ENCODE results near the gene ASPSCR1. TPM values are rescaled to one million over a fixed set of nuclear protein-coding genes. Genes with fewer than 3 reads are reported as not detected.
A peak's percentile ranks its signal among the peaks of the same experiment; 100 is the strongest.

ASPSCR1 gene
- total RNA-seq, 2 donors from 2014 or later = 38.1 to 40.1 TPM

DNA sequence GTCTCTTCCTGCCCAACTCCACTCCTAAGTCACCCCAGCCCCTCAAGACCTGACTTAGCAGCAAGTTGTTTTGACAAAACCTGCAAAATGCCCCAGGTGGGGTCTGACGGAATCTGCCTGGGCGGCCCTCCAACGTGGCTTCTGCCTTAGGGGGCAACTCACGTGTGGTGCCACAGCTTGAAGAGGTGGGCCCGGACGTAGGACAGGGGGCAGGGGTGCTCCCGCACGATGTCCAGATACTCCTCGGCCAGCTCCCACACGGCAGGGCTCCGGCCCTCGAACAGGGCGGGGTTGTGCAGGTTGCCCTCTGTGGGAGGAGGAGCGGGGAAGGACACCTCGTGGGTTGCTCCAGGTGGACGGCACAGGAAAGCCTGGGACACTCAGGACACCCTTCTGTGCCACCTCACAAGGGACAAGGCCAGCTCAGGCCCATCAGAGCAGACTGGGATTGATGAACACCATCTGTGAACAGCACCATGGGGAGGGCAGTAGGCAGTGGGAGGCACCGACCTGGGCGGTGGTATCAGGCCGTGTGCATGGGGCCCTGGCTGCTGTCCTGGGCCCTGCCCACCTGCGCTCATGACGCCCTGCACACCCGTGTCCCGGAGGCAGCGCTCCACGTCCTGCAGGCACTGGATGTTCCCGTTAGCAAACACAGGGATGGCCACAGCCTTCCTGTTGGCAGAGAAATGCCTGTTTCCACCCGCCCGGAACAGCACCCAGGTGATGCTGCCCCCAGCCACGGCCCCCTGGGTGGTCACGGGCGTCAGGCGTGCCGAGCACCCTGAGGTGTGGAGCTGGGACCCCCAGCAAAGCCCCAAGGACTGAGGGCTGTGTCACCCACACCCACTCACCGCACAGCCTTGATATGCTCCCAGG, 83.9 kb downstream of the ASPSCR1 start:
- DNase-seq = peak in 1 of 3 donors; percentile 6

DNA sequence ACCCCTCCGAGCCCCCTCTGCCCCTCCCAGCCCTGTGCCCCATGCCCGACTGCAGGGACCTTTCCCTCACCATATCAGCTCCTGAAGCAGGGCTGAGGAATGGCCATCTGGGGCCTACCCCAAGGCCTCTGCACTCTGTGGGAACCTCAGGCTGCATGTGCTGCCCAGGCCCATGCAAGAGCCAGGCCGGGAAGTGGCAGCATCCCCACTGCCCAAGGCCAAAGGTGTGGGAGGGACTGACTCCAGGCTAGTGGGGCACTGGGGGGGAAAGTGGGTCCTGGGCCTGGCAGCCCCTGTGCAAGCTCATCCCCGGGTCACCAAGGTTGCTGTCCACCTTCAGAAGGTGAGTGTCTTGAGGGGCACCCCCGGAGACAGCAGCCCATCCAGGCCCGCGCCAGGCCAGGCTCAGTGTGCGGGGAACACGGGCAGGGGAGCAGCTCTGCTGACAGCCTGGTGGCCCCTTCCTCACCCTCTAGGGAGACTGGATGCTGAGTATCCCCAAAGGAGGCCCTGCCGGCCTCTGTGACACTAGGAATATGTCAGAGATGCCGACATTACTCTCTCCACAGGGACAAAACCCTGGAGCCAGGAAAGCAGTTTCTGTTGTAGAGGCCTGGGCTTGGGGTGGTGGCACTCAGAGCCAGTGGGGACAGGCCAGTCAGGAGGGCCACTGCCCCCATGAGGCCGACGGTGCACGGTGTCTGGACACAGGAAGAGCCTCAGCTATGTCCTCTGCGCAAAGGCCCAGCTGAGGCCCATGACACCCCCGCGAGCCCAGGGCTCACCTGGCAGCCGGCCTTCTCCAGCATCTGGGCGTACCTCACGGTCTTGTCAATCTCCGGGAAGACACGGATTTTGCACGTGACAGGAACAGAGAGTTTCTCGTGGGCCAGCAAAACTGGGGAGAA, 84.9 kb downstream of the ASPSCR1 start:
- DNase-seq (peak in 1 of 3 donors; percentile 8), ATAC-seq (no peak)
- Mint-ChIP-seq H3K4me1 (peaks cover 6% of the 10 kb centered on the region), H3K27ac (no peak overlapping the region), H3K27me3 (no peaks in the 10 kb centered on the region), H3K4me3 (no peak overlapping the region), H3K36me3 (ENCODE audit: low read depth) (peaks cover 2% of the 10 kb centered on the region)
- H3K9me3 ChIP-seq (ENCODE audit: control insufficient read depth, low read length, poor library complexity, severe bottlenecking) = no peaks in the 10 kb centered on the region

More for the DNA sequence above, 83.9 kb downstream of the ASPSCR1 start:
- no peak overlapping the region for H3K27ac Mint-ChIP-seq
- ATAC-seq = no peak
- H3K9me3 ChIP-seq (ENCODE audit: control insufficient read depth, low read length, poor library complexity, severe bottlenecking) = no peaks in the 10 kb centered on the region
- no peak overlapping the region for H3K4me3 Mint-ChIP-seq
- peaks cover 2% of the 10 kb centered on the region for H3K36me3 Mint-ChIP-seq (ENCODE audit: low read depth)
- peaks cover 4% of the 10 kb centered on the region for H3K4me1 Mint-ChIP-seq
- no peaks in the 10 kb centered on the region for H3K27me3 Mint-ChIP-seq

DNA sequence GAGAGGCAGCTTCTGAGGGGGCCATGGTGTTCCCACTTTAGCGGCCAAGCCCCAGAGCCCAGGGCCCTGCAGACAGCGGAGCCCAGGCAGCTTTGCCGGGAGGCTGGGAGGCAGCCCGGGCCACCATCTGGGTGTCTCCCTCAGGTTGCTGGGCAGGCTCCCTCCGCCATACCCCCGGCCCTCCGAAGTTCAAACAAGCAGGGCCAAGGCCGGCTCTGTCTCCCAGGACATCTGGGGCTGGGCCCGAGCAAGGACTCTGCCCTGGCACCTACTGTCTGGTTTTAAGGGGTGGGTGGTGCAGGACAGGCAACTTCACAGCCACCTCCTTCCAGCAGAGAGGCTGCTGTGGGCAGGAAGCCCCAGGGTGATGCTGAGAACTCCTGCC, 85.5 kb downstream of the ASPSCR1 start:
- DNase-seq (no peak), ATAC-seq (no peak)
- H3K9me3 ChIP-seq (ENCODE audit: control insufficient read depth, low read length, poor library complexity, severe bottlenecking) = no peaks in the 10 kb centered on the region
- Mint-ChIP-seq H3K27ac (no peak overlapping the region), H3K27me3 (no peaks in the 10 kb centered on the region), H3K4me1 (peaks cover 6% of the 10 kb centered on the region), H3K36me3 (ENCODE audit: low read depth) (peaks cover 2% of the 10 kb centered on the region), H3K4me3 (no peak overlapping the region)

GRCh38 chr17:82063424-82064415, 86.3 kb downstream of the ASPSCR1 start:
- Mint-ChIP-seq H3K36me3 (ENCODE audit: low read depth) (peaks cover 2% of the 10 kb centered on the region), H3K27me3 (no peaks in the 10 kb centered on the region), H3K4me3 (no peak overlapping the region), H3K4me1 (peaks cover 6% of the 10 kb centered on the region), H3K27ac (peak overlapping the region; percentile 14)
- DNase-seq (no peak), ATAC-seq (no peak)
- H3K9me3 ChIP-seq (ENCODE audit: control insufficient read depth, low read length, poor library complexity, severe bottlenecking) = no peaks in the 10 kb centered on the region

- peak overlapping the region; percentile 70 for H3K4me3 Mint-ChIP-seq
Measured at GRCh38 chr17:82064433-82065192, 87.2 kb downstream of the ASPSCR1 start.

GRCh38 chr17:82065193-82065637, 87.8 kb downstream of the ASPSCR1 start:
- peaks cover 5% of the 10 kb centered on the region for H3K4me1 Mint-ChIP-seq
- no peaks in the 10 kb centered on the region for H3K27me3 Mint-ChIP-seq
- H3K4me3 Mint-ChIP-seq = peak overlapping the region; percentile 70
- ATAC-seq (peak; percentile 71), DNase-seq (no peak)
- no peaks in the 10 kb centered on the region for H3K9me3 ChIP-seq (ENCODE audit: control insufficient read depth, low read length, poor library complexity, severe bottlenecking)
- no peak overlapping the region for H3K27ac Mint-ChIP-seq
- H3K36me3 Mint-ChIP-seq (ENCODE audit: low read depth) = peaks cover under 1% of the 10 kb centered on the region

More at GRCh38 chr17:82064433-82065192, 87.2 kb downstream of the ASPSCR1 start:
- Mint-ChIP-seq H3K36me3 (ENCODE audit: low read depth) (peaks cover 2% of the 10 kb centered on the region), H3K27ac (peak overlapping the region; percentile 14), H3K27me3 (no peaks in the 10 kb centered on the region), H3K4me1 (peaks cover 6% of the 10 kb centered on the region)
- H3K9me3 ChIP-seq (ENCODE audit: control insufficient read depth, low read length, poor library complexity, severe bottlenecking) = no peaks in the 10 kb centered on the region
- ATAC-seq (no peak), DNase-seq (no peak)

DNA sequence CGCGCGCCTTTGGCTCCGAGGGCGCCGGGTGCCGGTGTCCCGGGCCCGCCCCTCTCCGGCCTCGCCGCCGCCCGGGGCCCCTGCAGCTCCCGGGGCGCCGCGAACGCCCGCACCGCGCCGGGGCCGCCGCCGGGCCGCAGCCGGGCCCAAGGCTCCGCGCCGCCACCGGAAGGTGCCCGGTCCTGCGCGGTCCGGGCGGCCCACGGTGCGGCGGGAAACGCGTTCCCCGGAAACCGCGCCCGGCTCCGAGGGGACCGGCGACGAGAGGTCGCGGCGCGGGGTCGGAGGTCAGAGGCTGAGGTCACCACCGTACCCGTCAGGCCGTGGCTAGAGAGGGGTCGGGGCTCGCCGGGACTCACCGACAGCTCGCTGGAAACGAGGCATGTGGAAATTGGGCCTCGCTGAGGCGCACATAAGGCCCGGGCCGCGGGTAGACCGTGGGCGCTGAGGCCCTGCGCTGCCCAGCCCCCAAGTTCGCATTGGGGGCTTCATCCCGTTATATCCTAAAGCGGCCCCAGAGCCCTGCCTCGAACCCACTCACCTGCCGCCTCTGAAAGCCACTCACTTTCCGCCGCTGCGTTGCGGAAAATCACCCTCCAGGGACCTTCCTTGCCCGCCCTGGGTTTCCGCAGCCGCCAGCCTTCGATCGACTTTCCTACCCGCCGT, 88.3 kb downstream of the ASPSCR1 start, which contains the start of gene DUS1L:
TSS of gene DUS1L (minus strand) at position 167 of the 666 bp plus-strand sequence. CDS start 745 bp downstream, outside the sequence.
- DNase-seq (peak; percentile 54 to 74 (median 66)), ATAC-seq (peak; percentile 92)
- Mint-ChIP-seq H3K4me3 (peak within 1 kb of the TSS; percentile 89), H3K27ac (peak within 1 kb of the TSS; percentile 87), H3K4me1 (peaks cover 4% of the 10 kb centered on the region), H3K36me3 (ENCODE audit: low read depth) (no peaks in the 10 kb centered on the region), H3K27me3 (no peaks in the 10 kb centered on the region)
- no peaks in the 10 kb centered on the region for H3K9me3 ChIP-seq (ENCODE audit: control insufficient read depth, low read length, poor library complexity, severe bottlenecking)

Other genes starting within 250 kb of the ASPSCR1 start
- not detected for gene GCGR, start 173.5 kb upstream of the ASPSCR1 start, total RNA-seq
- 10 to 100 TPM; 50.3 to 51.9 TPM for gene MCRIP1, start 144.3 kb upstream of the ASPSCR1 start, total RNA-seq
- not detected for gene PPP1R27, start 142.6 kb upstream of the ASPSCR1 start, total RNA-seq
- gene P4HB, start 117.1 kb upstream of the ASPSCR1 start, total RNA-seq = 100 to 1,000 TPM; 281 to 320 TPM
- 100 to 1,000 TPM; 564 to 643 TPM for gene ARHGDIA, start 106.3 kb upstream of the ASPSCR1 start, total RNA-seq
- gene ALYREF, start 86.0 kb upstream of the ASPSCR1 start, total RNA-seq = 10 to 100 TPM; 79.9 to 88.8 TPM
- 10 to 100 TPM; 32.8 to 36.2 TPM for gene ANAPC11, start 85.9 kb upstream of the ASPSCR1 start, total RNA-seq
- not detected for gene NPB, start 75.4 kb upstream of the ASPSCR1 start, total RNA-seq
- gene PCYT2, start 66.2 kb upstream of the ASPSCR1 start, total RNA-seq = 10 to 100 TPM; 21.6 to 26.0 TPM
- gene SIRT7, start 59.5 kb upstream of the ASPSCR1 start, total RNA-seq = 10 to 100 TPM; 48.9 to 58.2 TPM
- gene MAFG, start 49.9 kb upstream of the ASPSCR1 start, total RNA-seq = 10 to 100 TPM; 15.4 to 23.0 TPM
- gene PYCR1, start 40.3 kb upstream of the ASPSCR1 start, total RNA-seq = 1 to 10 TPM in 1 of 2 donors, under 1 TPM in 1; 0.72 to 1.9 TPM
- not detected for gene MYADML2, start 30.4 kb upstream of the ASPSCR1 start, total RNA-seq
- gene NOTUM, start 16.4 kb upstream of the ASPSCR1 start, total RNA-seq = not detected
- gene CENPX, start 45.2 kb downstream of the ASPSCR1 start, total RNA-seq = 10 to 100 TPM; 20.9 to 21.1 TPM
- gene LRRC45, start 45.7 kb downstream of the ASPSCR1 start, total RNA-seq = 10 to 100 TPM; 12.9 to 13.5 TPM
- 1 to 10 TPM; 2.6 to 3.1 TPM for gene RAC3, start 54.0 kb downstream of the ASPSCR1 start, total RNA-seq
- gene DCXR, start 60.1 kb downstream of the ASPSCR1 start, total RNA-seq = 10 to 100 TPM; 55.6 to 77.5 TPM
- 10 to 100 TPM; 26.5 to 28.3 TPM for gene RFNG, start 74.2 kb downstream of the ASPSCR1 start, total RNA-seq
- gene GPS1, start 74.3 kb downstream of the ASPSCR1 start, total RNA-seq = 10 to 100 TPM; 63.2 to 66.1 TPM
- 100 to 1,000 TPM; 130 to 131 TPM for gene DUS1L, start 88.2 kb downstream of the ASPSCR1 start, total RNA-seq
- gene FASN, start 120.6 kb downstream of the ASPSCR1 start, total RNA-seq = 100 to 1,000 TPM in 1 of 2 donors, 10 to 100 TPM in 1; 87.3 to 126 TPM
- 10 to 100 TPM; 79.1 to 89.0 TPM for gene CCDC57, start 235.2 kb downstream of the ASPSCR1 start, total RNA-seq

Data from T-helper 17 cell (primary cell).